GM19193 (cell line): ENCODE results near the gene SPATS2L.

ENCODE experiments used
- POLR2A ChIP-seq: IDR thresholded peaks from 4 replicates; pipeline ENCODE4 v1.6.1; 2011; ENCODE audit not compliant: insufficient read depth, insufficient read length; ENCODE audit errors: extremely low read depth

Gene SPATS2L

DNA sequence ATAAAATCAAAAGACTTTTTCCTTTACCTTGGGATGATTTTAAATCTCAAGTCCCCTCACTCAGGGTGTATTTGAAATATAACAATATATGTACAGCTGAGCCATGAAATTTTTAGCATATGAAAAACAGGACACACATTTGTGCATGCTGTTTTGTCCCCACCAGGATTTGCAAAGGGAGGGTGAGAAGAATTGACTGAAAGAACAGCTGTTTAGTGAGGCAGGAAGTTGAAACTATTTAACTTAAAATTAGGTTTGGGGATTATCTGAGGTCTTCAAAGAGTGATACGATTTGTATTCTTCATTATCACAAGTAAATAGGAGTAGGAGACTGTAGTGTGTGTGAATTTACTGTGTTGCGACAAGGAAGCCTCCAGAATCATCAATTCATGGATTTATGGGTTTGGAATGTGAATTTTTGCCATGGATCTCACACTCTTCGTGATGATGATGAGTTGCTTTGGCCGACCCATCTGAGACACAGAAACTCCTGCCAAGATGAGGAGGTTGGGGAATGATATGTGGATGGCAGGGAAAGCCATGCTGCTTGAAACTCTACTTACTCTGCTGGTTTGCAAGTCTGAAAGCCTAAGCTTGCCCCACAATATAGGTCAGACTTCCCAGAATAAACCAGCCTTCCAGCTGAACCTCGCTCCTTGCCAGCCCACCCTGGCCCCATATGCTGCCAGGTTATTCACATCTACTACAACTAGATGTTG is 31.0 kb upstream of the SPATS2L start:
- TF ChIP-seq POLR2A, result no peak

DNA sequence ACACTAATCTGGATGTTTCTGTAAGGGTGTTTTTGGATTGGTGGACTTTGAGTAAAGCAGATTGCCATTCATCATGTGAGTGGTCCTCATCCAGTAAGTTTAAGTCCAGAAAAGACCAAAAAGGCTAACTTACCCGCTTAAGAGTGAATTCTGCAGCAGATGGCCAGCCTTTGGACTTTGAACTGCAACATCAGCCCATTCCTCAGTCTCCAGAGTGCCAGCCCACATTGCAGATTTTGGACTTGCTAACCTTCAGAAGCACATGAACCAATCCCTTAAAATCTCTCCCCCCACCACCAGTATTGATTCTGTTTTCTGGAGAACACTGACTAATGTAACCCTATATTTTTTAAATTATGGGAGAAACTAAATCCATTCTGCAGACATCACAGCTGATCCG is 30.0 kb upstream of the SPATS2L start:
- no peak for TF ChIP-seq POLR2A

DNA sequence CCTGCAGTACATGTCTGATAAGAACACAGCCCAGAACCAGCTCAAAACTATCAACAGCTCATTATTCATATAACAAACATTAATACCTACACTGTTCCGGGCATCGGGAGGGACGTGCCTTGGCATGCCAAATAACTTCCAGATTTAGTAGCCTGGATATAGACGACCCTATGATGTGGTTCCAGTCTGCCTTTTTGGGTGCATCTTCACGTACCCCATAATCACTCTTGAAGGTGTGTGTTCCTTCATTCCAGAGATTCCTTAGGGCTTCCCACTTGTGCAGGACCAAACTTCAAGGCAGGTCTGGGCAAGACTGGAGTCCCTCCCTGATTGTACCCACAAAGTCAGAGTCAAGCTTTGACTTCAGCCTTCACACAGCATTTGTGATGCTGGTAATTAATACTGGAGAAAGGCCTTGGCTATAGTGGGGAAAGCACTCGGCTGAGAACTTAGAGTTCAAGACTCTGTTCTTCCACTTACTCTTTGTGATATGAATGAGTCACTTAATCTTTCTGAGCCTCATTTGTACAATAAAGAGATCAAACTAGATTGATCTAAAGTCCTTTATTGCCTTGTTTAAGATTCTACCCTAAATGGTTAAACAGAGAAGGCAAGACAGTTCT is 27.7 kb upstream of the SPATS2L start:
- no peak for TF ChIP-seq POLR2A

DNA sequence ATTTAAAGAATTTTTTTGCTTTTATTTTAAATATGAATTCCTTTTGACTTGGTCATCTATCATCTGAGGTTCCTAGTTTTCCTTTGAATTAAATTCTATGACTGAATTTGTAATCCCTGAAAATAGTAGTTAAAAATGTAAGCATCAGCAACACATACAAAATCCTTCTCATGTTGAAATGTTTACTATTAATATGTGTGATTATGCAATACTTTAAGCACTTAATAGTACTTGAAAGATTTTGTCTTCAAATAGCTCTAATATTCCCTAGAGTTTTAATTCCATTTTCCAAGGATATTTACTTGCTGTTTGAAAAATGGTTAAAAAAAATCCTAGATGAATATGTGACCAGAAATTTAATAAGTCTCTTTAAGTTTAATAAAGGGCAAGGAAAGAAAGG is 26.6 kb upstream of the SPATS2L start:
- TF ChIP-seq POLR2A, result no peak

DNA sequence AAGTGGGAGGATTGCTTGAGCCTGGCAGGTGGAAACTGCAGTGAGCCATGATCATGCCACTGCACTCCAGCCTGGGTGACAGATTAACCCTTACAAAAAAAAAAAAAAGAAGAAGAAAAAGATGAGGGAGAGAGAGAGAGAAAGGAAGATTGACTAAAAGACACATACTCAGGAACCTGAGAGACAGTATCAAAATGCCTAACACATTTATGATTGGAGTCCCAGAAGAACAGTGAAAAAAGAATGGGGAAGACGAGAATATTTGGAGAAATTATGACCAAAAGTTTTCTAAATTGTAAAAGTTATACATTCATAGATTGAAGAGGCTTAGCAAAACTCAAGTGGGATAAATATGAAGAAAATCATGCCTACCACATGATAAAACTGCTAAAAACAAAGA is 19.9 kb upstream of the SPATS2L start:
- TF ChIP-seq POLR2A, result no peak

DNA sequence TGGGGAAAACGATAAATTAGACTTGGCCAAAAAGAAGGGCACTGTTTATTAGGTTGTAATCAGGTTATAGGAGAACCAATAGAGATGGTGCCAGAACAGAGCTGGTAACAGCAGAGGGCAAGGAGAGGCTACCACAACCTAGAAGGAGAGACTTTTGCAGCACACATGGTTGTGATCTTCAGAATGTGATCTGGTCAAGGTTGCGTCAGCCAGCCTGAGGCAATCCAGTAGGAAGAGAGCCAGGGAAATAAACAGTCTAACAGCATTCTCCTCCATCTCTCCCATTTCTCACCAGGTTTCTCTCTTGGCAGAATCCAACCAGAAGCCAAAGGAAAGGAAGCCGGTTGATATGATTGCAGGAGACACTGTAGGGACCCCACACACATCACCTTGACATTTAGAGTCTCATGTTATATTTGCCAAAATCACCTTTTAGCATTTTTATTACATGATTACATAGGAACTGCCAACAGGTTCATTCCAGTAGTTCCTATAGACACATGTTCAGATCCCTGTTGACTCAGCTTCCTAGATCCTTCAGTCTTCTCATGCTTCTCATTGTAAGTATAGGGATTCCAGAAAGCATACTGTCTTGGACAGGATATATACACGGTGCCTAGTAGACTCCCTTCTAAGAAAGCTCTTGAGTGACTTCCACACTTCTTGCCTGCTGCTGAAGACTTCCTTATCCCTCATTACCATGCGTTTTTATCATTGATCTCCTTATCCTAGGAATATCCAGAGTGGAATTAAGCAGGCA is 17.6 kb upstream of the SPATS2L start:
- TF ChIP-seq POLR2A, result no peak

DNA sequence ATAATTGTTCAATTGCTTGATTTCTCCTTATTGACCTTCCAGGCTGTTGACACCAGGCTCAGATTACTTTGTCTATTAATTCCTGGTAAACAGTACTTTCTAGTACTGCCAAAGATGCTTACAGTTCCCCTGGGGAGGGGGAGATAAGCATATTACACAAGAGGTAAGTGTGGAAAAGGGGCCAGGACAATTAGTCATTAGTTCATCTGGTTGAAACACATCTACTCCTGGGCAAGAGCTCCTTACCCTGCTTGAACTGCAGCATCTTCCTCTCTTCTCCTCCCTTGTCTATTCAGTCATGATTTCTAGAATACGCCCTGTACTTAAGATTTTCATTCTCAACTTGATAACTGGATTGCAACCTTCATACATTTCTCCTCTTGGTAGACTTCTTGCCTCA is 10.4 kb upstream of the SPATS2L start:
- TF ChIP-seq POLR2A, result no peak

DNA sequence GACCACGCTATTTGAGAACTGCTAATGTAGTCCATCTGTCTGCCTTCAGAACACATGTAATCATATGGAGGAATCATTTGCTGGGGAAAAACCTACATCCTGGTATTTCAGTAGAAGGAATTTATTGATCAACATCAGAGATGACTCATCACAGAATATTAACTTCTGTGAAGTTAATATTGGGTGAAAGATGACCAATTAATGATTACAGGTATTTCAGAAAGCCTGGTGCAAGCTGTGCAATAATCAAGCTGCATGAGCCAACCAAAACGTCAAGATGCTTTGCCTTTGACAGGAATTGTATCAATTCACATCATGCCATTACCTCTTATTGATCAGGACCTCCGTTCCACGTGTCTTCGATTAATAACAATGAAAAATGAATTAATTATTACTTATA is 9.4 kb upstream of the SPATS2L start:
- TF ChIP-seq POLR2A, result no peak

DNA sequence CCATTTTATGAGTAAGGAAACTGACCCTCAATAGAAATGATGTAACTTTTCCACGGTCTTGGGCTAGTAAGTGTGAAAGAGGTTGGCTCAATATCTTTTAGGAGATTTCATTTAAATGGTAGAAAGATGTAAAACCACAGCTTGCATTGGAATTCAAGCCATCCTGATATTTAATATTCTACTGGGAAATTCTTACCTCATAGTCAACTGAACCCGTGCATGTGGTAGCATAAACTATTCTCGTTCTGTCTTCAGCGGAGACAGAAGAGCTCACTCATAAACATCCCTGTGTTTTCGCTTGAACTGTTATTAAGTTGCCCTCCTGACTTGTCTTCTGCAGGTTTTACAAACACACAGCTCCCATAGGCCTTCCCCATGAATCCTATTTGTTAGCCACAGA is 8.5 kb upstream of the SPATS2L start:
- TF ChIP-seq POLR2A, result no peak

DNA sequence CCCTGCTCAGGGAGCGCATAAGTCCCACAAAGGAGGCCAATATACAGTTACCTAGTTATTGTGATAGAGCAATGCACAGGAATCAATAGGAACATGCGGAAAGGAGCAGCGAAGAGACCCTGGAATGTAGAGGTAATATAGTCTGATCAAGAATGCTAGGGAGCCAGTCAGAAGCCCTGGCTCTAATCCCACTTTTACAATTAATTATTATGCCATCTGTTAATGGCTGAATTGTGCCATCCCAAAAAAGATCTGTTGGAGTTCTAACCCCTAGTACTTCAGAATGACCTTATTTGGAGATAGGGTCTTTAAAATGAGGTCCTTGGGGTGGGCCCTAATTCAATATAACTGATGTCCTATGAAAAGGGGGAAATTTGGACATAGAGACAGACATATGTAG is 7.7 kb upstream of the SPATS2L start:
- no peak for TF ChIP-seq POLR2A

DNA sequence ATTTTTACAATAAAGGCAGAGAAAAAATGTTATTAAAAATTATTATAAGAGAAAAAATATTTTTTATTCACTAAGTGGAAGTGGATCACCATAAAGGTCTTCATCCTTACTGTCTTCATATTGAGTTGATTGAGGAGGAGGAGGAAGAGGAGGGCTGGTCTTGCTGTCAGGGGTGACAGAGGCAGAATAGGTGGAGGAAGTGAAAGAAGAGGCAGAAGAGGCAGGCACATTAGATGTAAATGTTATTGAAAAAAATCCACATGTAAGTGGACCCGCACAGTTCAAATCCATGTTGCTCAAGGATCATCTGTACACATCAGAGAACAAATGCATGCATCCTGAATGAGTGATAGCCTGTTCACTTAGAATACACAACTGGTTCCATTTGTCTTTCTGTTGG is 6.4 kb upstream of the SPATS2L start:
- TF ChIP-seq POLR2A, result no peak

DNA sequence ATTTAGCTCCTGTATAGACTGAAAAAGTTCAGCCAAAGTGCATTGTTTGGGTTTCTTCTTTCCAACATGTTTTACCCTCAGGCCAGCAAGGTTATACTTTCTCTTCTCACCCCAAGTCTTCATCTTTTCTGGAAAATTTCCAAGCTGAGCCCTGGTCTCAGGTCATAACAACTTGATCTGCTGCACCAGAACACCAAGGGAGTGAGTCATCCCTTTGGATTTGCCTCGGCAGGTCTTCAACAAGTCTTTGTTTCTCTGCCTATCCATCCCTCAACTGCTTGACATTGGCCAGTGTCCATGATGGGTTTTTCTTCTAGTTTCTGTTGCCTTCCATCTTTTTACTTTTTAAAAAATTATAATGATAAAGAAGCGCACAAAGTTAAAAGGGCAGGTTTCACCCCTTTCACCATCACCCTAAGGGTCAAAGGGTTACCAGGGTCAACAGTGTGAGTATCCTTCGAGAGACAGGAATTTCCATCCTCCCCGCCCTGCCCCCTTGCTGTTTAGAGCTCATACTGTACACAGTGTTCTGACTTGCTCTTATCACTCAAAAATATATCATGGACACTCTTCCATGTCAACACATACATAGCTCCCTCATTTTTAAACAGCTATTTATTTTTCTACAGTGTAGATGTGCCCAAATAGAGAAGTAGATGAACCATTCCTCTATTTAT is 5.7 kb upstream of the SPATS2L start:
- no peak for TF ChIP-seq POLR2A

DNA sequence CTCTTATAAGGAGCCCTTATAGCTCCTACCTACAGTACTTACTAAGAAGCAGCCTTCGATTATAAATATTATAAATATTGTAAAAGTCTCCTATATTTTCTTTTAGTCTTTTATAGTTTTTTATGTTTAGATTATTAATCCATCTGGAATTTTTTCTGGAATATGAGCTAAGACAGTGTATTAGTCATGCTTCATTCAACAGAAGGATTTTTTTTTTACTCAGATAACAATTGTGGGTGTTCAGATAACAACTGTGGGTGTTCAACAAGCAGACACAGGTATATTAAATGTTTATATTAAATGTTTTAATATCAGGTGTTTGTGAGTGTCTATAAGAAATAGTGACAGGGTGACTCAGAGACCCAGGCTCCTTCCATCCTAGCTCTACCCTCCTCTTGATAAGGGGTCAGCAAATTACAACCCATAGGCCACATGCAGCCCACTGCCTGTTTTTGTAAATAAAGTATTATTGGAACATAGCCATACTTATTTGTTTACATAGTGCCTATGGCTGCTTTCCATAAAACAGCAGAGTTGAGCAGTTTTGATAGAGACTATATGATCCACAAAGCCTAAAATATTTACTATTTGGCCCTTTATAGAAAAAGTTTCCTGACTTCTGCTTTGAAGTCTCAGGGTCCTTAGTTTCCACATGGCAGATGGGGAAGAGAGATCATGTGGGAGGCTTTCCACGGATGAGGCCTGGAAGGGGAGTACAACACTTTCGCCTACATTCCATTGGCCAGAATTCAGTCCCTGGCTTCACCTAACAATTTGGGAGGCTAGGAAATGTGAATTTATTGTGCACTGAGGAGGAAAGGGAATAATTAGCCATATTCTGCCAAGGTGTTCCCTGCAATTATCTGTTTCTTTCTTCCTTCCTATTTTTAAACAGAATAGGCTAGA is 4.3 kb upstream of the SPATS2L start:
- TF ChIP-seq POLR2A, result no peak

DNA sequence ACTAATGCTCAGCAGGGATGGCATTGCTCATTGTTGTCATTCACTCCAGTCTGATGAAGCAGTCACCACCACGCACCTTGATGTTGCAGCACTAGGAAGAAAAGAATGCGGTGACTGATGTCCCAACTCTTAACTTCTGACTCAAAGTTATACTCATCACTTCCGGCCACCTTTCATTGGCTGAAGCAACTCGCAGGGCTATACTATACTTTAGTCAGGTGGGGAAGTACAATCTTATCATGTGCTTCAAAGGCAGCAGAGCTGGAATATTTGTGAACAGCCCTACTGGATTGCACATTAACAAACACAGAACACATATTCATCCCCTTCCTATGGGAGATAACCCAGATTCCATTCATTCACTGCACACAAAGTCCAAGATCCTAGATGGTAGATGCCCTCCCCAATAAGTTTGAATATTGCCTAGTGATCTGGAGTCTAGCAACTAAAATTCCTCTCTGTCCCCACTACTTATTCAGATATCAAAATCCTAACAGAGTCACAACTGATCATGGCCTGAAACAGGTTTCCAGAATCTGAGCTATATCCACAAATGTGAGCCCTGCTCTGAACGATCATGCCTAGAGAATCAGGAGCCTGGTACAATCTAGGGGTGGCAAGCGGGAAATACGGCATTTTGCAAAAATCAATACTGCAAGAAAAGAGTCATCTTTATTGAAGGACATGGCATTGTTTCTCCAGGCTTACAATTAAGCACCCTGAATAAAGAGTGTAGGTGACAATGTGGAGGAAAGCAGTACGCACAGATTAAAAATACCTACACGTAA is 3.4 kb upstream of the SPATS2L start:
- TF ChIP-seq POLR2A, result no peak
